IMR-90 (cell line): ENCODE measurements around the gene GP1BA. TPM values are rescaled to one million over a fixed set of nuclear protein-coding genes. Genes with fewer than 3 reads are reported as not detected.

ENCODE experiments used
- ATAC-seq: fragments of 200-7000 bp; cut with Tn5 transposase; 2 replicates; pipeline ENCODE4 v1.9.1; 2020; ENCODE audit warnings: low read depth, mild to moderate bottlenecking, moderate library complexity
- BruUV-seq: library from RNA; stranded (reverse); fragments of 400-500 nt; replicated peaks from 2 replicates; lab custom pipeline; 2021; lab: Mats Ljungman, UMichigan
- CTCF ChIA-PET: fragments of 300-600 bp; formaldehyde crosslinking; extraction: SDS; loops from one replicate; lab custom pipeline; 2021; ENCODE audit warnings: antibody characterized with exemption; lab: Yijun Ruan, JAX
- POLR2A ChIA-PET: fragments of 300-600 bp; sonication (Branson Sonifier 250); formaldehyde crosslinking; loops from one replicate; lab custom pipeline; 2022; ENCODE audit warnings: antibody characterized with exemption; ENCODE audit not compliant: unreplicated experiment; lab: Charles Lee
- DNase-seq: peaks from one replicate; pipeline ENCODE4 v3.0.0; 2013
- H2AFZ ChIP-seq: replicated peaks from 2 replicates; pipeline ENCODE3; 2013; ENCODE audit warnings: low read length, mild to moderate bottlenecking; ENCODE audit not compliant: poor library complexity
- H2AK5ac ChIP-seq: 2 replicates; pipeline ENCODE4 v1.6.1; 2013; ENCODE audit warnings: low read depth, low read length, inconsistent platforms
- H2AK9ac ChIP-seq: replicated peaks from 2 replicates; pipeline ENCODE3; 2013; ENCODE audit warnings: mild to moderate bottlenecking, low read depth, low read length, moderate library complexity; ENCODE audit not compliant: poor library complexity
- H2BK120ac ChIP-seq: 2 replicates; pipeline ENCODE4 v1.6.1; 2013; ENCODE audit warnings: low read depth, low read length, inconsistent platforms
- H2BK15ac ChIP-seq: 3 replicates; pipeline ENCODE4 v1.6.1; 2013; ENCODE audit warnings: low read depth, low read length, inconsistent platforms
- H2BK20ac ChIP-seq: 2 replicates; pipeline ENCODE4 v1.6.1; 2013; ENCODE audit warnings: low read depth, mild to moderate bottlenecking, inconsistent platforms, low read length, moderate library complexity
- H2BK5ac ChIP-seq: 2 replicates; pipeline ENCODE4 v1.6.1; 2013; ENCODE audit warnings: mild to moderate bottlenecking, low read depth, low read length, inconsistent platforms; ENCODE audit not compliant: poor library complexity, severe bottlenecking
- H3K14ac ChIP-seq: replicated peaks from 2 replicates; pipeline ENCODE4 v1.6.1; 2013; ENCODE audit warnings: low read depth, low read length, inconsistent platforms
- H3K18ac ChIP-seq: 2 replicates; pipeline ENCODE4 v1.6.1; 2013; ENCODE audit warnings: low read depth, low read length, control low read depth
- H3K23ac ChIP-seq: 2 replicates; pipeline ENCODE4 v1.6.1; 2013; ENCODE audit warnings: low read depth, low read length, inconsistent platforms
- H3K27ac ChIP-seq: 2 replicates; pipeline ENCODE4 v1.5.1; 2013; ENCODE audit warnings: mild to moderate bottlenecking, control low read depth, low read length; ENCODE audit not compliant: insufficient read depth
- H3K27me3 ChIP-seq: 2 replicates; pipeline ENCODE4 v1.6.1; 2013; ENCODE audit warnings: low read length; ENCODE audit not compliant: control insufficient read depth, insufficient read depth
- H3K36me3 ChIP-seq: 2 replicates; pipeline ENCODE4 v1.6.1; 2013; ENCODE audit warnings: low read length, mixed read lengths; ENCODE audit not compliant: control insufficient read depth, insufficient read depth
- H3K4ac ChIP-seq: 2 replicates; pipeline ENCODE4 v1.6.1; 2013; ENCODE audit warnings: low read depth, low read length, inconsistent platforms
- H3K4me1 ChIP-seq: 2 replicates; pipeline ENCODE4 v1.6.1; 2013; ENCODE audit warnings: low read length, mixed read lengths; ENCODE audit not compliant: control insufficient read depth, insufficient read depth
- H3K4me2 ChIP-seq: 2 replicates; pipeline ENCODE4 v1.6.1; 2013; ENCODE audit warnings: low read depth, mild to moderate bottlenecking, control low read depth, low read length, moderate library complexity
- H3K4me3 ChIP-seq: 2 replicates; pipeline ENCODE4 v1.5.1; 2013; ENCODE audit warnings: low read depth, mild to moderate bottlenecking, control low read depth, low read length, moderate library complexity; ENCODE audit not compliant: insufficient read depth
- H3K56ac ChIP-seq: 2 replicates; pipeline ENCODE4 v1.6.1; 2013; ENCODE audit warnings: low read length, inconsistent platforms; ENCODE audit not compliant: insufficient read depth; ENCODE audit errors: extremely low read depth
- H3K79me1 ChIP-seq, 2 experiments: 2 replicates each; pipeline ENCODE4 v1.6.1; 2013; ENCODE audit warnings: low read length in 2 of 2, inconsistent platforms in 1 of 2, low read depth in 1 of 2
- H3K9ac ChIP-seq: 2 replicates; pipeline ENCODE4 v1.6.1; 2013; ENCODE audit warnings: low read depth, low read length, control low read depth
- H3K9me1 ChIP-seq: 2 replicates; pipeline ENCODE4 v1.6.1; 2013; ENCODE audit warnings: low read length, inconsistent platforms; ENCODE audit not compliant: insufficient read depth
- H3K9me3 ChIP-seq: 2 replicates; pipeline ENCODE4 v1.6.1; 2013; ENCODE audit warnings: low read length; ENCODE audit not compliant: control insufficient read depth, insufficient read depth
- H4K20me1 ChIP-seq: 2 replicates; pipeline ENCODE4 v1.6.1; 2013; ENCODE audit warnings: low read length, inconsistent platforms; ENCODE audit not compliant: insufficient read depth
- H4K5ac ChIP-seq: 2 replicates; pipeline ENCODE4 v1.6.1; 2013; ENCODE audit warnings: mild to moderate bottlenecking, low read depth, low read length, control low read depth
- H4K8ac ChIP-seq, 2 experiments: 2 replicates each; pipeline ENCODE4 v1.6.1; 2013; ENCODE audit warnings: low read depth in 2 of 2, low read length in 2 of 2, control low read depth in 1 of 2, inconsistent platforms in 1 of 2
- H4K91ac ChIP-seq: 2 replicates; pipeline ENCODE4 v1.6.1; 2013; ENCODE audit warnings: low read depth, low read length, inconsistent platforms; ENCODE audit not compliant: insufficient read depth
- BHLHE40 ChIP-seq: fragments of 150-350 bp; IDR thresholded peaks from 2 replicates; pipeline ENCODE4 v1.6.1; 2016; ENCODE audit warnings: mild to moderate bottlenecking, low read depth, low read length
- CEBPB ChIP-seq: IDR thresholded peaks from 2 replicates; pipeline ENCODE4 v1.6.1; 2012; ENCODE audit warnings: low read depth, low read length, improper control_type of control experiment
- CHD1 ChIP-seq: IDR thresholded peaks from 2 replicates; pipeline ENCODE4 v1.6.1; 2012; ENCODE audit warnings: low read depth, low read length, improper control_type of control experiment
- ELK1 ChIP-seq: fragments of 150-350 bp; IDR thresholded peaks from 2 replicates; pipeline ENCODE4 v1.6.1; 2016; ENCODE audit warnings: low read depth, mild to moderate bottlenecking, low read length, moderate library complexity, borderline replicate concordance
- FOS ChIP-seq: fragments of 150-350 bp; IDR thresholded peaks from 2 replicates; pipeline ENCODE4 v1.6.1; 2016; ENCODE audit warnings: low read depth, low read length
- MAZ ChIP-seq: IDR thresholded peaks from 2 replicates; pipeline ENCODE4 v1.6.1; 2012; ENCODE audit warnings: low read depth, mild to moderate bottlenecking, low read length, improper control_type of control experiment, moderate library complexity, borderline replicate concordance
- MXI1 ChIP-seq: IDR thresholded peaks from 2 replicates; pipeline ENCODE4 v1.6.1; 2012; ENCODE audit warnings: low read depth, mild to moderate bottlenecking, low read length, moderate library complexity, borderline replicate concordance
- POLR2A ChIP-seq: IDR thresholded peaks from 2 replicates; pipeline ENCODE4 v1.6.1; 2012; ENCODE audit warnings: mild to moderate bottlenecking, low read depth, low read length
- RAD21 ChIP-seq: IDR thresholded peaks from 2 replicates; pipeline ENCODE4 v1.6.1; 2012; ENCODE audit warnings: low read length, improper control_type of control experiment
- RCOR1 ChIP-seq: IDR thresholded peaks from 2 replicates; pipeline ENCODE4 v1.6.1; 2012; ENCODE audit warnings: mild to moderate bottlenecking, low read length, improper control_type of control experiment; ENCODE audit not compliant: insufficient replicate concordance
- USF2 ChIP-seq: fragments of 150-350 bp; IDR thresholded peaks from 2 replicates; pipeline ENCODE4 v1.6.1; 2017; ENCODE audit warnings: mild to moderate bottlenecking, antibody characterized with exemption, low read length, low read depth
- WGBS, 2 experiments: methylation state at CpG; one replicate each; pipeline versions ENCODE4 v1.1.5 to v1.1.7; 2013; ENCODE audit warnings: missing lambda C conversion rate in 2 of 2; ENCODE audit not compliant: insufficient read length in 1 of 2; ENCODE audit errors: extremely low coverage in 2 of 2; 5-methylcytosine and 5-hydroxymethylcytosine counted together
- dilution Hi-C: fragments of 300-500 bp; cut with HindIII; formaldehyde crosslinking; loops from one replicate; pipeline ENCODE4 v1.14.3; 2018; ENCODE audit warnings: low sequenced_read_pairs; ENCODE audit not compliant: unreplicated experiment
- in situ Hi-C: fragments of 300-500 bp; cut with MboI; formaldehyde crosslinking; loops from 3 replicates; pipeline ENCODE4 v1.14.3; 2019; ENCODE audit warnings: low sequenced_read_pairs, inconsistent platforms, mixed read lengths
- intact Hi-C: fragments of 100-400 bp; cut with micrococcal nuclease; formaldehyde crosslinking; loops from 2 replicates; pipeline ENCODE4 v1.10.0; 2022
- polyA plus RNA-seq, 3 experiments: library from polyadenylated mRNA; depleted of rRNA; stranded (reverse); fragments of >200 nt; gene quantifications; 2 replicates each; pipeline ENCODE4 v1.2.3, GENCODE V29; 2012; ENCODE audit warnings: low replicate concordance in 1 of 3
- total RNA-seq: library from RNA; depleted of rRNA; stranded (reverse); fragments of >200 nt; gene quantifications from 2 replicates; pipeline ENCODE4 v1.2.3, GENCODE V29; 2012

GP1BA gene
- total and polyA plus RNA-seq, 2 of the 4 experiments (the other 2 are of a cell fraction): not detected

GRCh38 chr17:4939796-4940554 is 7.9 kb downstream of the GP1BA start, which contains the start of the genes RNF167 and SLC25A11:
Gene RNF167, plus strand, starts transcription at chr17:4940268. Its CDS starts 642 bp downstream, at chr17:4940910.
Gene SLC25A11, minus strand, starts transcription at chr17:4940046. Its CDS starts 136 bp downstream, at chr17:4939910.
- H3K27me3 ChIP-seq: no peaks in the 10 kb centered on the region
- H2BK120ac ChIP-seq: peak within 1 kb of the TSS; percentile 85

More at GRCh38 chr17:4939796-4940554, 7.9 kb downstream of the GP1BA start, which contains the start of the genes RNF167 and SLC25A11:
- CTCF ChIA-PET: interaction anchor here (0.5 to 1.6 kb wide), 3 partner anchors 27 to 40 kb away, joined by 3 read pairs; partner anchors contain the start of gene SPAG7
- peak within 1 kb of the TSS; percentile 36; the same call in 1 of the 2 replicates for H3K18ac ChIP-seq
- no peak within 1 kb of the TSS; the same call in 2 of the 3 replicates for H2BK15ac ChIP-seq
- H2AK9ac ChIP-seq: peak within 1 kb of the TSS; percentile 99
- peak within 1 kb of the TSS; percentile 82 to 99 for H4K8ac ChIP-seq
- peaks cover 43% of the 10 kb centered on the region for H3K36me3 ChIP-seq
- H4K91ac ChIP-seq: peak within 1 kb of the TSS; percentile 93
- peak within 1 kb of the TSS; percentile 92 for H3K14ac ChIP-seq
- no peaks in the 10 kb centered on the region for H3K9me3 ChIP-seq
- intact Hi-C loops: loop anchor here (1.0 kb wide), 1 partner anchor 31 kb away; no protein-coding TSS in a partner anchor
- H3K79me1 ChIP-seq: peaks cover 22 to 61% of the 10 kb centered on the region in 2 experiments; a peak in 3 of 4 replicates
- peak within 1 kb of the TSS; percentile 99 for H3K23ac ChIP-seq
- peak within 1 kb of the TSS; percentile 72 for H4K5ac ChIP-seq
- DNase-seq (peak; percentile 100), ATAC-seq (peak; percentile 89)
- peak within 1 kb of the TSS; percentile 92 for H3K4ac ChIP-seq
- peak within 1 kb of the TSS; percentile 68 for H3K4me3 ChIP-seq
- peaks cover 15% of the 10 kb centered on the region; the same call in 1 of the 2 replicates for H3K9me1 ChIP-seq
- H3K27ac ChIP-seq: peak within 1 kb of the TSS; percentile 78
- peak within 1 kb of the TSS; percentile 90 for H3K56ac ChIP-seq
- H2AK5ac ChIP-seq: peak within 1 kb of the TSS; percentile 93
- peaks cover 13% of the 10 kb centered on the region for H3K4me1 ChIP-seq
- 0% methylated on average over 38 of the region's 72 CpGs; no CpG with 5 or more reads in 1 of the 2 experiments for WGBS, 2 experiments
- no TSS peak for BruUV-seq
- in situ Hi-C loops: no loop called here
- H2BK5ac ChIP-seq: peak within 1 kb of the TSS; percentile 55
- POLR2A ChIA-PET: interaction anchor here (0.6 to 2.0 kb wide), 3 partner anchors 9 to 31 kb away, joined by 3 to 14 read pairs (median 3); partner anchors contain the start of gene SPAG7
- H2AFZ ChIP-seq: peak within 1 kb of the TSS; percentile 89
- TF ChIP-seq BHLHE40 (peak; percentile 95), CHD1 (no peak), RAD21 (no peak), MXI1 (peak; percentile 72; the same call in 1 of the 2 replicates), MAZ (no peak; the same call in 1 of the 2 replicates), ELK1 (no peak), FOS (no peak), USF2 (no peak), CEBPB (peak; percentile 33), RCOR1 (no peak), POLR2A (peak; percentile 71)
- H3K4me2 ChIP-seq: peak within 1 kb of the TSS; percentile 94
- 0 out of 2 replicates have a peak within 1 kb of the TSS, but pooled peaks have one; percentile 70 for H2BK20ac ChIP-seq
- dilution Hi-C loops: no loop called here
- peak within 1 kb of the TSS; percentile 84 for H3K9ac ChIP-seq
- peaks cover 38% of the 10 kb centered on the region for H4K20me1 ChIP-seq
